ENCODE results near the gene ZNF669. TPM values are rescaled to one million over a fixed set of nuclear protein-coding genes. Genes with fewer than 3 reads are reported as not detected.

ZNF669 gene
- total RNA-seq, 1 experiment from 2014 or later: 19.5 TPM

DNA sequence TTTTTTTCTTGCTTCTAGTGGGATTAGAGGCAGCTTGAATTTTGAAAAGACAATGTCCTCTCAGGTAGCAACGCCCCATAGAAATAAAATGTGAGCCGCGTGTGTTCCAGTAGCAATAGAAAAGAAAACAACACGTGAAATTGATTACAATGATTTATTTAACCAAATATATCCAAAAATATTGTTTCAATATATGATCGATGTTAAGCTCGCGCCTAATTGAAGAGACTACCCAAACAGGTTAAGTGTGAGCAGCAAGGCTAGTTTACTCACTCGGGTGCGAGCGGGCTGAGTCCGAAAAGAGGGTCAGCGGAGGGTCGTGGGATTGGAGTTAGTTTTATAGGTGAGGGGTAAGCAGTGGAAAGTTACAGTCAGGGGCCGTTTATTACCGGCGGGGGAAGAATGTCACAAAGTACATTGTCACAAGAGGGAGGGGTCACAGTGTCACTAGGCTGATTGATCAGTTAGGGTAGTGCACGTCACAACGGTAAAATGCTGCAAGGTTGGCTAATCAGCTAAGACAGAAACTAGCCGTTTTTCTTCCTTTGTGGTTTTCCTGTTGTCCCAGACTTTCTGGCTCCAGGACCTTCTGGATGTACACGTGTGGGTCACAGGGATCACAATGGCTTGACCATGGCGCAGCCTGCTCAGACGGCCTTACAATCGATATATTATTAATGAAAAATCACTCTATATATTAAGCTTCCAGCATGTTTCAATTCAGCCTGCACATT is 24.8 kb downstream of the ZNF669 start:
- Histone ChIP-seq H2AK5ac (ENCODE audit: insufficient read length, low read length) (no peak overlapping the region), H3K9me3 (ENCODE audit: control insufficient read depth, low read depth, low read length) (peaks cover 16% of the 10 kb centered on the region), H4K8ac (replicated peaks; ENCODE audit: insufficient read length, low read depth, low read length) (no peak overlapping the region), H4K91ac (ENCODE audit: insufficient read length, low read depth, low read length) (no peak overlapping the region), H3K18ac (ENCODE audit: insufficient read length, low read depth, low read length) (no peak overlapping the region), H3K56ac (ENCODE audit: insufficient read length, low read depth, low read length) (no peak overlapping the region), H2BK12ac (ENCODE audit: insufficient read length, low read depth, low read length) (no peak overlapping the region), H3K23ac (ENCODE audit: insufficient read length, low read depth, low read length) (no peak overlapping the region), H4K5ac (ENCODE audit: insufficient read length, low read depth, low read length) (no peak overlapping the region), H3K9ac (ENCODE audit: extremely low read depth, insufficient read length, low read length) (no peak overlapping the region), H3K79me1 (ENCODE audit: insufficient read depth, low read depth, low read length, poor library complexity, severe bottlenecking) (peaks cover 13% of the 10 kb centered on the region), H2BK120ac (ENCODE audit: low read depth, low read length, poor library complexity, severe bottlenecking) (no peak overlapping the region), H4K20me1 (ENCODE audit: control insufficient read depth, insufficient read depth, insufficient read length) (no peaks in the 10 kb centered on the region), H2BK20ac (ENCODE audit: low read depth, low read length, poor library complexity, severe bottlenecking) (no peak overlapping the region), H3K4ac (ENCODE audit: low read depth, low read length) (no peak overlapping the region), H3K4me2 (ENCODE audit: insufficient read depth, insufficient read length, low read length) (peak overlapping the region; percentile 29), H3K4me1 (ENCODE audit: insufficient read depth, low read length) (no peaks in the 10 kb centered on the region), H3T11ph (ENCODE audit: low read length) (no peak overlapping the region), H2BK5ac (ENCODE audit: insufficient read length, low read length) (no peak overlapping the region), H2AFZ (ENCODE audit: low read length) (no peak overlapping the region), H3K27me3 (ENCODE audit: insufficient read depth, low read length) (no peaks in the 10 kb centered on the region), H2BK15ac (ENCODE audit: low read depth, low read length) (no peak overlapping the region), H3K14ac (ENCODE audit: insufficient read depth, low read length) (no peak overlapping the region), H3K79me2 (ENCODE audit: insufficient read depth, low read length) (peaks cover 17% of the 10 kb centered on the region), H3K23me2 (ENCODE audit: insufficient read length, low read depth, low read length, poor library complexity, severe bottlenecking) (peaks cover 6% of the 10 kb centered on the region), H3K27ac (ENCODE audit: insufficient read length, low read depth, low read length) (no peak overlapping the region)
- Mint-ChIP-seq H3K27me3 (ENCODE audit: low read depth) (peaks cover 4% of the 10 kb centered on the region; the same call in 1 of the 2 replicates), H3K4me3 (peak overlapping the region; percentile 85 to 96), H3K27ac (peak overlapping the region in 2 of 3 experiments; percentile 66 to 90; a peak in 5 of 7 replicates), H3K4me1 (peaks cover 21% of the 10 kb centered on the region in 2 experiments), H3K9me3 (peaks cover 36 to 40% of the 10 kb centered on the region in 2 experiments), H3K36me3 (ENCODE audit: insufficient read depth in 1 of 3, low read depth in 3 of 3) (peaks cover 28 to 35% (median 31%) of the 10 kb centered on the region in 3 experiments)
- no peak for TF ChIP-seq CTCF (conservative IDR thresholded peaks at IDR 0.05)
- WGBS (ENCODE audit: extremely low coverage, insufficient read length, low lambda C conversion rate): no CpG with 5 or more reads among the region's 23 CpGs
- DNase-seq: peak; percentile 55

Data from H9 (cell line).